ES-I3 (cell line): ENCODE data around the gene KRTAP10-2.
"Not testable (repeated sequence)": the region's sequence is repeated elsewhere in the genome, so short reads cannot be mapped to it uniquely, and the experiment has no call there.

Experiments
- H3K36me3 ChIP-seq: 2 replicates; pipeline ENCODE4 v1.6.1; 2013; ENCODE audit warnings: mild to moderate bottlenecking, low read length, control low read depth, moderate library complexity; ENCODE audit not compliant: insufficient read depth
- H3K4me1 ChIP-seq: 2 replicates; pipeline ENCODE4 v1.6.1; 2013; ENCODE audit warnings: mild to moderate bottlenecking, control low read depth, low read length; ENCODE audit not compliant: insufficient read depth
- H3K9ac ChIP-seq: 2 replicates; pipeline ENCODE4 v1.6.1; 2013; ENCODE audit warnings: low read depth, mild to moderate bottlenecking, low read length, moderate library complexity
- H3K9me3 ChIP-seq: 2 replicates; pipeline ENCODE4 v1.6.1; 2013; ENCODE audit warnings: mild to moderate bottlenecking, low read length, moderate library complexity; ENCODE audit not compliant: control insufficient read depth, insufficient read depth

The KRTAP10-2 gene

GRCh38 chr21:44551340-44551961, at the start of gene KRTAP10-2:
Gene KRTAP10-2, minus strand, starts transcription at chr21:44551505. Its CDS starts 47 bp downstream, at chr21:44551458.
- Histone ChIP-seq H3K36me3 (no peaks in the 10 kb centered on the region), H3K9ac (no peak within 1 kb of the TSS), H3K9me3 (no peaks in the 10 kb centered on the region; the same call in 1 of the 2 replicates), H3K4me1 (peaks cover 23% of the 10 kb centered on the region)

- not testable (repeated sequence) for H3K4me1 ChIP-seq, H3K9me3 ChIP-seq, H3K36me3 ChIP-seq, H3K9ac ChIP-seq
Observed at GRCh38 chr21:44601091-44601490, 49.8 kb upstream of the KRTAP10-2 start.

- H3K4me1 ChIP-seq, H3K9ac ChIP-seq, H3K36me3 ChIP-seq, H3K9me3 ChIP-seq: not testable (repeated sequence)
Observed at GRCh38 chr21:44600118-44600978, 49.0 kb upstream of the KRTAP10-2 start, which contains the start of gene KRTAP10-7. Gene KRTAP10-7, plus strand, starts transcription at chr21:44600597. Its CDS starts 25 bp downstream, at chr21:44600622.

GRCh38 chr21:44599264-44600029, 48.1 kb upstream of the KRTAP10-2 start:
- no peaks in the 10 kb centered on the region; the same call in 1 of the 2 replicates for H3K4me1 ChIP-seq
- no peaks in the 10 kb centered on the region for H3K36me3 ChIP-seq
- no peak overlapping the region for H3K9ac ChIP-seq
- H3K9me3 ChIP-seq: no peaks in the 10 kb centered on the region; the same call in 1 of the 2 replicates

GRCh38 chr21:44598061-44598460, 46.8 kb upstream of the KRTAP10-2 start:
- Histone ChIP-seq H3K36me3 (no peaks in the 10 kb centered on the region), H3K9ac (no peak overlapping the region), H3K4me1 (peaks cover 4% of the 10 kb centered on the region; the same call in 1 of the 2 replicates), H3K9me3 (no peaks in the 10 kb centered on the region; the same call in 1 of the 2 replicates)

- Histone ChIP-seq H3K36me3 (no peaks in the 10 kb centered on the region), H3K9ac (no peak overlapping the region), H3K4me1 (peaks cover 4% of the 10 kb centered on the region), H3K9me3 (no peaks in the 10 kb centered on the region; the same call in 1 of the 2 replicates)
Observed at GRCh38 chr21:44596068-44596725, 44.9 kb upstream of the KRTAP10-2 start.

- Histone ChIP-seq H3K9ac (no peak overlapping the region), H3K9me3 (no peaks in the 10 kb centered on the region; the same call in 1 of the 2 replicates), H3K36me3 (no peaks in the 10 kb centered on the region), H3K4me1 (peaks cover 4% of the 10 kb centered on the region)
Observed at GRCh38 chr21:44595524-44595923, 44.2 kb upstream of the KRTAP10-2 start.

- H3K36me3 ChIP-seq: no peaks in the 10 kb centered on the region
- no peak overlapping the region for H3K9ac ChIP-seq
- peaks cover 4% of the 10 kb centered on the region for H3K4me1 ChIP-seq
- H3K9me3 ChIP-seq: no peaks in the 10 kb centered on the region; the same call in 1 of the 2 replicates
Observed at GRCh38 chr21:44594406-44594916, 43.2 kb upstream of the KRTAP10-2 start.

- Histone ChIP-seq H3K9ac (no peak overlapping the region), H3K36me3 (no peaks in the 10 kb centered on the region), H3K4me1 (peaks cover 4% of the 10 kb centered on the region), H3K9me3 (no peaks in the 10 kb centered on the region; the same call in 1 of the 2 replicates)
Observed at GRCh38 chr21:44593598-44594405, 42.5 kb upstream of the KRTAP10-2 start.

GRCh38 chr21:44592446-44593311, 41.4 kb upstream of the KRTAP10-2 start, which contains the start of gene KRTAP10-6:
Gene KRTAP10-6, minus strand, starts transcription at chr21:44592505. Its CDS starts 21 bp downstream, at chr21:44592484.
- H3K36me3 ChIP-seq: no peaks in the 10 kb centered on the region
- H3K9ac ChIP-seq: no peak within 1 kb of the TSS
- H3K9me3 ChIP-seq: no peaks in the 10 kb centered on the region
- peaks cover 4% of the 10 kb centered on the region; the same call in 1 of the 2 replicates for H3K4me1 ChIP-seq

GRCh38 chr21:44591801-44592130, 40.5 kb upstream of the KRTAP10-2 start:
- not testable (repeated sequence) for H3K9ac ChIP-seq, H3K9me3 ChIP-seq, H3K4me1 ChIP-seq, H3K36me3 ChIP-seq

- not testable (repeated sequence) for H3K9me3 ChIP-seq, H3K4me1 ChIP-seq
Observed at GRCh38 chr21:44590897-44591800, 39.8 kb upstream of the KRTAP10-2 start.

More at GRCh38 chr21:44590897-44591800, 39.8 kb upstream of the KRTAP10-2 start:
- not testable (repeated sequence) for H3K9ac ChIP-seq, H3K36me3 ChIP-seq
